NCI-H446 treated with DMSO at 0.1 percent for 48 hours (cell line): ENCODE measurements around the gene TSPAN4.

Experiments used
- DNase-seq: peaks from one replicate; lab custom pipeline; 2025; lab: John Stamatoyannopoulos, UW

The TSPAN4 gene, protein sequence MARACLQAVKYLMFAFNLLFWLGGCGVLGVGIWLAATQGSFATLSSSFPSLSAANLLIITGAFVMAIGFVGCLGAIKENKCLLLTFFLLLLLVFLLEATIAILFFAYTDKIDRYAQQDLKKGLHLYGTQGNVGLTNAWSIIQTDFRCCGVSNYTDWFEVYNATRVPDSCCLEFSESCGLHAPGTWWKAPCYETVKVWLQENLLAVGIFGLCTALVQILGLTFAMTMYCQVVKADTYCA

DNA sequence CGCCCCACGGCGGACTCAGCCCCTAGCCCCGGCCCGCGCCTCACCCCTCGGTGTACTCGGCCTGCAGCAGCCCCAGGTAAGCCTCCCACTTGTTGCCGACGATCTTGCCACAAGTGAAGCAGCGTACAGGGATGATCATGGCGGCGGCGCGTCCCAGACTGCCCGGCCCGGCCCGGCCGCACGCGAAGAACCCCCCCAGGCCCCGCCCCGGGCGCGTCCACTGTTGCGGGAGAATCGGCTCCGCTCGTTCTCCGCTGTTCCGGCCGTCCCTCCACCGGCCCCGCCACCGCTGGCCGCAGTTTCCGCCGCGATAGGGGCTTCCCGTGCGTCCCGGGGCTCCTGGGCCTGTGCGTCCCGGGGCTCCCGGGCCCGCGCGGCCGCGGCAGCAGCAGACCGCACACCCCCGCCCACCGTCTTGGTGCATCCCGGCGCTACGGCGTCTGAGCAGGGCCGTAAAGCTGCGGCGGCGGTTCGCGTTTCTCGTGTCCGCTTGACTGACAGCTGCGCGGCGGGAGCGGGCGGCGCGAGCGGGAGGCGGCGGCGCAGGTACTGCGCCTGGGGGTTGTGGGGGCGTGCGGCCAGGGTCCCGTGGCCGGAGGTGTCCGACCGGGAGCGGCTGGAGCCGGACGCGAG lies at the start of gene TSPAN4, which contains the start of gene POLR2L:
TSS of gene TSPAN4 (plus strand) at position 483 of the 633 bp plus-strand sequence. CDS start 7,453 bp downstream, outside the sequence.
TSS of gene POLR2L (minus strand) at position 160 of the 633 bp plus-strand sequence. CDS start at position 139, 21 bp downstream.
- peak; percentile 69 for DNase-seq

GRCh38 chr11:792873-793272 lies 49.8 kb upstream of the TSPAN4 start:
- DNase-seq: no peak

DNA sequence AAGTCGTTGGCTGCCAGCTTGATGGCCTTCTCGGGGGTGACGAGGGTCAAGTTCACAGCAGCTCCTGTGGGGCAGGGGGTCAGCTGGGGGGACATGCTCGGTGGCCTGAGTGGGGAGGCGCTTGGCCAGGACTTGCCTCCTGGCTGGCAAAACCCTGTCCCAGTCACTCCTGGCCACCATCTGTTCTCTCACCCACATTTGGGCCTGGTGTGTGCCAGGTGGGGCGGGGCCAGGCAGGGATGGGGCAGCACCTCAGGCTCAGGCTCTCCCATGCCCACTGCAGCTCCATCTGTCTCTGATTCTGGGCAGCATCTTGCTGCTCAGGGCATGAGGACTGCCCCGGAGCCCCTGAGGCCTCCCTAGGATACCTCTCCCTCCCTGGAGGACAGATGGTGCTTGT lies 49.1 kb upstream of the TSPAN4 start:
- peak; percentile 80 for DNase-seq

- DNase-seq: no peak
Measured at GRCh38 chr11:794013-794765, 48.5 kb upstream of the TSPAN4 start.

DNA sequence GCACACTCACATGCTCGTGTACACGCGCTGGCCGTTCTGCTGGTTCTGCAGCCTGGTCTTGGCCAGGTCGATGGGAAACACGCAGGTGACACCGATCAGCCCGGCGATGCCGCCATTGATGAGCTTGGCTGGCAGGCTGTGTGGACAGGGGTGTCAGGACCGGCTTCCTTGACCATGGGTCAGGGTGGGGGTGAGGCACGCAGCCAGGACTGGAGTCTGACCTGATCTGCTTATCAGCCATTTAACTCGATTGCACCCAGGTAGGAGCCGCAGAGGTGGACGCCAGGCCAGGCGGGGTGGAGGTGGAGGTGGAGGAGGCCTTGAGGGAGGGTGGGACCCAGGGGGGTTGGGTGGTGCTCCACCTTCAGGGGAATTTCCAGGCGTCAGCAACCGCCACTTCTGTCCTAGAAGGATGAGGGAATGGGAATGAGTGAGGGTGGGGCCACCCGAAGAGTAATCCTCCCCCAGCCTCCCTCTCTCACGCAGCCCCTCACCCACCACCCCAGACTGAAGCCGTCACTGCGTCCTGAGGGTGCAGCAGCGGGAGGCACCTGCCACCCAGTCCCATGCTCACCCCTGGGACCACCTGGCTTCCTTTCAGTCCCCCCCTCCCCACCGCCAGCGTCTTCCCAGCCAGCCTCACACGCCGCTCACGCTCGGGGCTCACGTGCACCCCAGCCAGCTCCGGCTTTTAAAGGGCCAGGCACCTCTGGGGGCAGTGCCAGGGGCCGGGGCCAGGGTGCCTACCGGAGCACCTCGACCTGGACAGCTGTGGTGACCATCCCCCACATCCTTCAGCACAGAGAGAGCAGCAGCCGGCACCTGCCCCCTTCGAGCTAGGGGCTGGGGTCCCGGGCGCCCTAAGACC lies 47.7 kb upstream of the TSPAN4 start:
- DNase-seq: no peak

DNA sequence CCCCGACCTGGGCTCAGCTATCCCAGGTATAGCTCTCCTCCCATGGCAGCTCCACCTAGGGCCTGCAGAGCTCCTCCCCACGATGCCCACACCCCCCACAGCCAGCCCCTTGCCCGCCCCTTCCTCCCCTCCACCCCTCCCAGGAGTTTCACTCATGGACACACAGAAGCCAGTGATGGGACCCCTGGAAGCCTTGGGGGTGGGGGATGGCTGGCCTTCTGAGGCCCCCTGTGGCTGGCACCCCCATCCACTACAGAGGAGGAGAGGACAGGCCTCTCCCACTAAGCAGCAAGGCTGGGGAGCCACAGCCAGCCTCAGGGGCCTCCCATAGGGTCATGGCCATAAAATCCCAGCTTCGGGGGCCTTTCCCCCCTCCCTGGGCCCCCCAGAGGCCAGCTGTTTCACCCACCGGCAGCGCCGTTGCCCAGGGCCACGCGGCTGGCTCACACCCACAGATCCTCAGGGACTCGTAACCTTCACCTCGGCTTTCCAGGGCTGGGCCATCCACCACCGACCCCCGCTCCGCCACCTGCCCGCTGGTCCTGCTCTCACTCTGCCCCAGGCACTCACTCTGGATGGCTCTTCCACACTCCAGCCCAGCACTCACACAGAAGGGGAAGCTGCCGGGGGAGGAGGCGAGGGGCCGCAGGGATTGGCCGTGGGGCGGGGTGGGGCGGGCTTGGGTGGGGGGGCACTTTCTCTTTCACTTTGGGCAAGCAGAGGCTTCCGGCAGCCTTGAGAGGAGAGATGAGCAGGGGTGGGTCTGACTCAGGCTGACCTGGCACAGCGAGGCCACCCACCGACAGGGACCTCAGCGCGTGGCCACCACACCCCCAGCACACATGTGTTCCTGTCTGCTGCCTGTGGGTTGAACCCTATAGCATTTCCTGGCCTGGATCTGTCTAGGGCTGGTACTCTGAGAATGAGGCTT lies 46.8 kb upstream of the TSPAN4 start:
- no peak for DNase-seq

DNA sequence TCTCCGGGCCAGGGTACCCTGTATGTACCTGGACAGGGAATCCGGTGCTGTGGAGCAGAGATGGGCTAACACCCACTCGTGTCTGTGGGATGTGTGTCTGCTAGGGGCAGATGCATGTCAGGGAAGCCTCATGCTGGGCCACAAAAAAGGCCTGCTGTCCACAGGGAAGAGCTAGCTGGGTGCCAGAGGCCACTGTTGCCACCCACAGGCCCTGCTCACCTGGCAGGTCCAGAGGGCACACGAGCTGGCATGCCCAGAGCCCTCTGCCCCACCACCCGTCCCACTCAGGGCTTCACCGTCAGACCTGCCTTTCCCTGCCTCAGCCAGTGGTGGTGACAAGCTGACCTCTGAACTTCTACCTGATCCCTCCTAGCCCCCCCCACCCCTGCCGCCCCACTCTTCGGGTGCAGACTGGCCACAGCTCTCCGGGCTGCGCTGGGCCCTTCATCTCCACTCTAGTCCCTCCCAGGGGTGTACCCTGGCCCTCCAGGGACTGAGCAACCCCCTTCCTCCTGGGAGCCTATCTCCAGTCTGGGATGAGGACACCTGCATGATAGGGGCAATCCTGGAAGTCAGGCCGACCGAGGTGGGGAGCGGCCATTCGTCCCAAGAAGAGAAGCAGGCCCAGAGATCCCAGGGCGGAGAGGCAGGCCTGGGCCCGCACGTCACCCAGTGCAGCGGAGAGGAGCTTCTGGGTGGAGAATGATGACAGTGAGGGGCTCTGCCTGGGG lies 45.9 kb upstream of the TSPAN4 start:
- no peak for DNase-seq

- peak; percentile 69 for DNase-seq
Measured at GRCh38 chr11:797296-798092, 45.2 kb upstream of the TSPAN4 start.

DNA sequence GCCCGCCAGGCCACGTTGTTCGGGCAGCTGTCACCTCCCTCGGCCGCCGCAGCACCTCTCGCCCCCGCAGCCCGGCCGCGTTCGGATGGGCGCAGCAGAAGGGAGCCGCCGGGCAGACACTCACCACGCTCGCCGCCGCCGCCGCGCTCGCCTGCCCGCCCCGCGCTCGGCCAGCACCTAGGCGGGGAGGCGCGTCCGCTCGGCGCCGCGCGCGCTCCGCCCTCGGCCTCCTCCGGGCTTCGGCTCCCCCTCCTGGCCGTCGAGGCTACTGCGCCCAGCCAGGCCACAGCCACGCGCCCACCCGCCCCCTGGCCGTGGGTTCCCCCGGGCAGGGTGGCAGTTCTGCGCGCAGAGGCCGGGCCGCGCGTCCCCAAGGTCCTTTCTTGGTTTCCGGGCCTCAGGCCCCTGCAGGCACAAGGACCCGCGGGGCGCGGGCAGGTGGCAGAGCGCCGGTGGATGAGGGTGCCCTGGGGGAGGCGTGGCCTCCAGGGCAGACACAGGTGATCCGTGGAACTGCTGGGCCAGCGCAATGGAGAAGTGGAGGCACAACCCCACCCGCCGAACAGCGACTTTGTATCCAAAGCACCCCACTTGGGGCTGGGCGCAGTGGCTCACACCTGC lies 44.4 kb upstream of the TSPAN4 start, which contains the start of gene SLC25A22:
TSS of gene SLC25A22 (minus strand) at position 189 of the 621 bp plus-strand sequence. CDS start 3,275 bp downstream, outside the sequence.
- DNase-seq: peak; percentile 51

DNA sequence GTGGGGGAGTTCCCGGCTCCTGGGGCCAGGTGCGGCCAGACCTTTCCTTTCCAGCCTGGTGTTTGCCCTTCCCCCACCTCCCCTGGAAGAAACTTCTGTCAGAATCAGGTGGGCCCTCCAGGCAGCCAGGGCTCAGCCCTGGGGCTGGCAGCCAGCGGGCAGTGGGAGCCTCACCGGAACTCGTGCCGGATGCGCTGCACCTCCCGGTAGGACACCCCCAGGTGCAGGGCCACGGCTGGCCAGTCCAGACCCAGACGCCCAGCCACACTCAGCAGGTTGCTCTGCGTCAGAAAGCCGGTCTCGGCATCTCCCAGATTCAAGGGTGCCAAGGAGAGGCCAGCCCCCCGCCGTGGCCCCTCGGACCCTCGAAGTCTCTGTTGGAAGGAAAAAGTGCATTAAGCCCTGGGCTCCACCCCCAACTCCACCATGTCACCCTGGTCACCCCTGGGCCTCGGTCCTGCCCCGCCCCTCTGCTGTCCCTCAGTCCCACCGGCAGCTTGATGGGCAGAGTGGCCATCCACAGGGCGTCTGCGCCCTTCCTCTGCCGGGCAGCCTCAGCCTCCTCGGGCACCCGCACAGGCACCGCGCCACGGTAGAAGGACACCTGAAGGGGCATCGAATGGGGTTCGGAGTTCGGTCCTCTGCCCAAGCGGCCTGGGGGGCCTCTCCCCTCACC lies 42.9 kb upstream of the TSPAN4 start:
- DNase-seq: no peak

- no peak for DNase-seq
Measured at GRCh38 chr11:800473-800872, 42.2 kb upstream of the TSPAN4 start.

DNA sequence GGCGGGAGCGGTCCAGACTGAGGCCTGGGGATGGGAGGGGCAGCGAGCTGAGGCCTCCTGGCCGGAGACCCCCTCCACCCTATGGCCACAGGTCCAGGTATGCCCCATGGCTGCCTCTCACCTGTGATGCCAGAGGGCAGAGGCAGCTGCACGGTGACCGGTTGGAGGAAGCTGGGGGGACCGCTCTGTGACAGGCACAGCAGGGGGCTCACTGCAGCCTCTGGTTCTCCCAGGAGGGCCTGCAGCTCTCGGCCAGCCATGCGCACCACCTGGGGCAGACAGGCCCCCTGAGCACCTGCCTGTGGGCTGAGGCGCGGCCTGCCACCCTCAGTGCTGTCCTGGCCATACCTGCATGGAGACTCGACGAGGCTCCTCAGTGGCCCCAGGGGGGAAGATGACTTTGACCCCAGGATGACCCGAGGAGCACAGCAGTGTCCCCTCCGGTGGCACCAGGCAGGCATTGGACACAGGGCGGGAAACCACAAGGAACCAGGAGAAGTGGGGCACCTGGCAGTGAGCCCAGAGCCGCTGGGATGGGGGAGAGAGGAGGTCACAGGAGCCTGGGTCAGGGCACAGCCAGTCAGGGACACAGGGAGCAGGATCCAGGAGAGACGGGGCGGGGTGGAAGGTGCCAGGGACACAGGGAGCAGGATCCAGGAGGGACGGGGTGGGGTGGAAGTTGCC lies 41.4 kb upstream of the TSPAN4 start:
- no peak for DNase-seq

DNA sequence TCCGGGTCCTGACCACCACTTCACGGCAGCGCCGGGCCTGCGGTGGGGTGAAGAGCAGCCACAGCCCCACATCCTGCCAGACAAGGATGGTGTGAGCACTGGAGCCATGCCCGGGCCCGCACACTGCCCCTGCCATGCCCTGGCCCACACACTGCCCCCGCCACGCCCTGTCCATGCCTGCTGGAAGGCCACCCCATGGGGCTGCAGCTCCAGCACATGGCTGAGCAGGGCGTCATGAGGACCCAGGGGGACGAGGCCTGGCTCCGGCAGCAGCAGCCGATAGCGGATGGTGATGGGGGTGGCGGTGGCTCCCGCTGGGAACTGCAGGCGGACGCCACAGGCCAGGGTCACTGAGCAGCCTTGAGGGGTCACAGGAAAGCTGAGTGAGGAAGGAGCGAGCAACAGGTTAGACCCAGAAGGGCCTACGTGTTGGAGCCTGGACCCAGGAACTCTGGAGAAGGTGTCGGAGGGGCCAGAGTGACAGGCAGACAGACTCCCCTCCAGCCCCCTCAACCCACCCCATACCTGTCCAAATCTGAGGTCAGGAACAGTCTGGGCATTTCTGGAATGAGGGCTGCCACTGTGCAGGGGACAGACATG lies 40.5 kb upstream of the TSPAN4 start:
- no peak for DNase-seq

GRCh38 chr11:802693-803466 lies 39.8 kb upstream of the TSPAN4 start:
- no peak for DNase-seq

DNA sequence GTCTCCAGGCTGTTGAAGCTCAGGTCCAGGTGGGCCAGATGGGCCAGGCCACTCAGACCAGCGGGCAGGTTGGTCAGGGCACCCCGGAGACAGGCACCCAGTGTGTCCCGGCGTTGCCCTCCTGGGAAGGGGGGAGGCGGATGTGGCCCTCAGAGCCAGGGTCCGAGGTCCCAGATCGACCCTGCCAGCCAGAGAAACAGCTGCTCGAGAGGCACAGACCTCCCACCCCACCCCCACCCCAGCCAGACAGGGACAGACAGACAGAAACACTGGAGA lies 39.2 kb upstream of the TSPAN4 start:
- no peak for DNase-seq

DNA sequence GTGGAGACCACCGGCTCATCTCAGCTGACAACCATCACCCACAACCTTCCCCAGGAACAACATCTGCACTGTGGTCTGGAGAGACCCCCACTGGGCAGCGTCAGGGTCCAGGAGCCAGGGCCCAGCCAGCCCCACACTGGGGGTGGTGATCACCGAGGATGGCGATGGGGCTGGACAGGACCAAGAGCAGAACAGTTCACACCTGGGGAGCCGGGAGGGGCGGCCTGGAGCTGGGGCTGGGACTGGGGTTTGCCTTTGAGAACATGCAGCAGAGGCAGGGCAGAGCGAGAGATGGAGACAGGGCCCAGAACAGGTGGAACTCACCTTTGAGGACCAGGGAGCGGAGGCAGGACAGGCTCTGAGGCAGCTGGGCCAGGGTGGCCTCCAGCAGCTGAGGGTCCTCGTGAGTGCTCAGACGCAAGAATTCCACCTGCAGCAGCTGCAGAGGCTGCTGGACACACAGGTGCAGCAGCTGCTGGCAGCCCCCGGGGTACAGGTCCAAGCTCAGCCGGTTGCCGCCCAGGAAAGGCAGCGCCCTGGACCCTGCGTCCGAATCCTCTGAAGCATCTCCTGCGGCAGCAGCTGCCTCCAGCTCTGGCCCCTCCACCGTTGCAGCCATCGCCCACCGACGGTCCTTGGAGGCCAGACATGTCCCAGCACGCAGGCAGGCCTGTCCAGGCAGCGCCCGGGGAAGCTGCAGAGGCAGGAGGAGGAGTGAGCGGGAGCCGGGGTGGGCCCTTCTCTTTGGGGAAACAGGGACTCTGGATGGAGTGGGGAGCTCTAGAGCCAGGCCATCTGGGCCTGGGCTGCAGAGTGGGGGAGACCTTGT lies 38.7 kb upstream of the TSPAN4 start:
- no peak for DNase-seq
